Measurements from ENCODE around the gene PTPRCAP. TPM values are rescaled to one million over a fixed set of nuclear protein-coding genes. Genes with fewer than 3 reads are reported as not detected.

The PTPRCAP gene
- total and polyA plus RNA-seq, 9 of the 15 experiments (the other 6 are each of a cell fraction or from before 2014, with no cell fraction given): 0.22 to 2.0 (median 1.1) TPM; not detected in 4

- no peak for TF ChIP-seq ZBTB1 (CRISPR knock-in tag; IDR thresholded peaks at IDR 0.05; ENCODE audit: borderline replicate concordance, low read depth)
- no peak for TF ChIP-seq TEAD4 (IDR thresholded peaks at IDR 0.05; ENCODE audit: low read length)
- no peak for TF ChIP-seq TEAD4 (CRISPR knock-in tag; IDR thresholded peaks at IDR 0.05; ENCODE audit: borderline replicate concordance)
- no peak for TF ChIP-seq C11orf30 (IDR thresholded peaks at IDR 0.05; ENCODE audit: low read depth)
- TF ChIP-seq RHOXF2B (CRISPR knock-in tag; conservative IDR thresholded peaks at IDR 0.05): no peak
- no peak for TF ChIP-seq GATA2 (CRISPR knock-in tag; IDR thresholded peaks at IDR 0.05)
- no peak for TF ChIP-seq NR2C2 (CRISPR knock-in tag; IDR thresholded peaks at IDR 0.05)
- TF ChIP-seq NR2C2 (tag; IDR thresholded peaks at IDR 0.05): peak; percentile 18; the same call in 1 of the 2 replicates
- TF ChIP-seq ZNF518B (CRISPR knock-in tag; IDR thresholded peaks at IDR 0.05): no peak
- peak; percentile 85 for TF ChIP-seq HMGN3 (IDR thresholded peaks at IDR 0.05; ENCODE audit: borderline replicate concordance, extremely low read depth, insufficient read length, low read depth, low read length)
- no peak for TF ChIP-seq CC2D1A (IDR thresholded peaks at IDR 0.05)
- TF ChIP-seq ZNF134 (CRISPR knock-in tag; conservative IDR thresholded peaks at IDR 0.05): no peak
- no peak for TF ChIP-seq MAFG (tag; conservative IDR thresholded peaks at IDR 0.05)
- TF ChIP-seq KAT8 (IDR thresholded peaks at IDR 0.05; ENCODE audit: low read depth): no peak
- peak; percentile 63 for TF ChIP-seq ZBTB7A (IDR thresholded peaks at IDR 0.05; ENCODE audit: borderline replicate concordance, control insufficient read depth, low read depth, low read length)
- TF ChIP-seq ZNF274 (IDR thresholded peaks at IDR 0.05; ENCODE audit: borderline replicate concordance, low read depth, low read length): no peak
- TF ChIP-seq NFE2L1 (tag; IDR thresholded peaks at IDR 0.05; ENCODE audit: borderline replicate concordance, low read depth): no peak
- no peak for TF ChIP-seq ELK1 (CRISPR knock-in tag; IDR thresholded peaks at IDR 0.05)
- TF ChIP-seq CTBP1 (IDR thresholded peaks at IDR 0.05; ENCODE audit: borderline replicate concordance): peak; percentile 71
- no peak for TF ChIP-seq TSC22D4 (tag; IDR thresholded peaks at IDR 0.05)
- TF ChIP-seq PHF21A (IDR thresholded peaks at IDR 0.05; ENCODE audit: borderline replicate concordance, low read depth): no peak
These were observed 35.8 kb downstream of the PTPRCAP start, which contains the start of gene PPP1CA (continued) for GRCh38 chr11:67401495-67402191.
